GM19395 (cell line): ENCODE measurements around the gene NCOA3.
"Not testable (repeated sequence)": the region's sequence is repeated elsewhere in the genome, so short reads cannot be mapped to it uniquely, and the experiment has no call there.

Experiments used
- ATAC-seq: cut with Tn5 transposase; IDR thresholded peaks from one replicate; pipeline ENCODE4 v1.9.1; 2021; ENCODE audit warnings: mild to moderate bottlenecking, moderate library complexity; ENCODE audit not compliant: unreplicated experiment

NCOA3 gene

DNA sequence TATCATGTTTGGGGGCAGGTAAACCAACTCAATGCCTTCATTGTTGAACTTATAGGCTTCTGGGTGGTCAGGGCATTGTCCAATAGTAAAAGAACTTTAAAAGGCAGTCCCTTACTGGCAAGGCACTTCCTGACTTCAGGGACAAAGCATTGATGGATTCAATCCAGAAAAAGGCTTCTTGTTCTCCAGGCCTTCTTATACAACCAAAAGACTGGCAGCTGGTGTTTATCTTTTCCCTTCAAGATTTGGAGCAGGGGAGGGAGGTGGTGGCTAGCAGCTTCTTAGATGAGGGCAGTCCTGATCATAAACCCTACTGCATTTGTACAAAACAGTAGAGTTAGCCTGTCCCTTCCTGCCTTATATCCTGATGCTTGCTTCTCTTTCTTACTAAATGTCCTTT lies 57.5 kb downstream of the NCOA3 start:
- no peak for ATAC-seq

DNA sequence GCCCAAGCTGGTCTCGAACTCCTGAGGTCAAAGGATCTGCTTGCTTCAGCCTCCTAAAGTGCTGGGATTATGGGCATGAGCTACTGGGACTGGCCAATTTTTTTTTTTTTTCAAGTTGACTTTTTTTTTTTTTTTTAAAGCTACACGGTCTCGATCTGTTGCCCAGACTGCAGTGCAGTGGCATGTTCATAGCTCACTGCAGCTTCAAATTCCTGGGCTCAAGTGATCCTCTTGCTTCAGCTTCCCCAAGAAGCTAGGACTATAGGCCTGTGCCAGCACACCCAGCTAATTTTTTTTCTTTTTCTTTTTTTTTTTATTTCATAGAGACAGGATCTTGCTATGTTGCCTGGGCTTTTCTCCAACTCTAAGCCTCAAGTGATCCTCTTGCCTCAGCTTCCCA lies 59.5 kb downstream of the NCOA3 start:
- ATAC-seq = no peak

DNA sequence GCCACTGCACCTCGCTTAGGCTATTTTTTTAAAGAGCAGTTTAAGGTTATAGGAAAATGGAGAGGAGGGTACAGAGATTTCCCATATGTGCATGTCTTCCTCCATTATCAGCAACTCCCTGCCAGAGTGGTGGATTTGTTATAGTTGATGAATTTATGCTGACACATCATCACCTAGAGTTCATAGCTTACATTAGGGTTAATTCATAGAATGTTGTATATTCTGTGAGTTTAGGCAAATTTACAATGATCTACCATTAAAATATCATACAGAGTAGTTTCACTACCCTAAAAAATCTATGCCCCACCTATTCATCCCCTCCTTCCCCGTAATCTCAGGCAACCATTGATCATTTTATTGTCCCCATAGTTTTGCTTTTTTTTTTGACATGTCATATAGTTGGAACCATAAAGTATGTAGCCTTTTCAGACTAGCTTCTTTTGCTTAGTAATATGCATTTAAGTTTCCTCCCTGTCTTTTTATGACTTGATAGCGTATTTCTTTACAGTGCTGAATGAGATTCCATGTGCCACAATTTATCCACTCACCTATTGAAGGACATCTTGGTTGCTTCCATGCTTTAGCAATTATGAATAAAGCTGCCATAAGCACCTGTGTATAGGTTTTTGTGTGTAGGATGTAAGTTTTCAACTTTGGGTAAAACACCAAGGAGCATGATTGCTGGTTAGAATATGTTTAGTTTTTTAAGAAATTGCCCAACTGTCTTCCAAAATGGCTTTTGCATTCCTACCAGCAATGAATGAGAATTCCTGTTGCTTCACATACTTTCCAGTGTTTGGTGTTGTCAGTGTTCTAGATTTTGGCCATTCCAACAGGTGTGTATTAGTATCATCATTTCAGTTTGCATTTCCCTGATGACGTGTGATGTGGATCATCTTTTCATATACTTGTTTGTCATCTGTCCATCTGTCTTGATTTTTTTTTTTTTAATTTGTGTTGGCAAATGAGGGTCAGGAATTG lies 60.2 kb downstream of the NCOA3 start:
- ATAC-seq = no peak

DNA sequence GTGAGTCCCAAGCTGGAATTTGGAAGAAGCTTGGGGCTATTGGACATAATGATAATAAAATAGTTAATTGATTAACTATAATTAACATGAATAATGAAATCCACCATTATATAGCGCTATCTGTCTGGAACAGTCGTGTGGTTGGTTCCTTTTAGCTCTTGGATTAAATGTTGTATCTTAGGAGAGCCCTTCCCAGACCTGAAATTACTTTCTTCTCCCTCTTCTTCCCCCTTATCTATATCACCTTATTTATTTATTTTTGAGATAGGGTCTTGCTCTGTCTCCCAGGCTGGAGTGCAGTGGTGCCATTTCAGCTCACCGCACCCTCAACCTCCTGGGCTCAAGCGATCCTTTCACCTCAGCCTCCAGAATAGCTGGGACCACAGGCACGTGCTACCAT lies 64.6 kb downstream of the NCOA3 start:
- no peak for ATAC-seq

DNA sequence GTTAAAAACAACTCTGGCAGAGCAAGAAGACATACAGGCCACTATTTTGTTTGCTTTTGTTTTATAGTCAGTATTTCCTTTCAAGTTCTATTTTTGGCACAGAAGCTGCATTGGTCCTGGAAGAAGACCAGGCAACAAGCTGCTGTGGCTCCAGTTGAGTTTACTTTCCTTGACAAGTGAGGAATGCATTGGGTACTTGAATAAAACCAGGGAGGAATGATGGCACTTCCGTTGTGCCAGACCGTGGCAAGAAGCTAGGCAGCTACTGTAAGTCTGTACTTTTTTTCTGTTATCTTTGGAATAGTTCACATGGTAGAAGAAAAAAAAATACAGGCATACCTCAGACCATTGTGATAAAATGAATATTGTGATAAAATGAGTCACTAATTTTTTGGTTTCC lies 66.3 kb downstream of the NCOA3 start:
- ATAC-seq = no peak

DNA sequence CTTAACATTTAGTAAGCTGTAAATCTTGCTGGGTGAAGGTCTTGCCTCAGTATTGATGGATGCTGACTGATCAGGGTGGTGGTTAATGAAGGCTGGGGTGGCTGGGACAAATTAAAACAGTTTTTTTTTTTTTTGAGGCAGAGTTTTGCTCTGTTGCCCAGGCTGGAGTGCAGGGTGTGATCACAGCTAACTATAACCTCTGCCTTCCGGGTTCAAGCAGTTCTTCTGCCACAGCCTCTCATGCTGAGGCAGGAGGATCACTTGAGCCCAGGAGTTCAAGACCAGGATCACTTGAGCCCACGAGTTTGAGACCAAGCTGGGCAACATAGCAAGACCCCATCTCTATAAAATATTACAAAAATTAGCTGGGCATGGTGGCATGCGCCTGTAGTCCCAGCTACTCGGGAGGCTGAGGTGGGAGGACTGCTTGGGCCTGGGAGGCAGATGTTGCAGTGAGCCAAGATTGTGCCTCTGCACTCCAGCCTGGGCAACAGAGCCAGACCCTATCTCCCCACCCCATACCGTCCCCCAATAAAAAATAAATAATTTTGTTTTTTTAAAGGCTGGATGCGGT lies 67.2 kb downstream of the NCOA3 start:
- ATAC-seq = no peak

DNA sequence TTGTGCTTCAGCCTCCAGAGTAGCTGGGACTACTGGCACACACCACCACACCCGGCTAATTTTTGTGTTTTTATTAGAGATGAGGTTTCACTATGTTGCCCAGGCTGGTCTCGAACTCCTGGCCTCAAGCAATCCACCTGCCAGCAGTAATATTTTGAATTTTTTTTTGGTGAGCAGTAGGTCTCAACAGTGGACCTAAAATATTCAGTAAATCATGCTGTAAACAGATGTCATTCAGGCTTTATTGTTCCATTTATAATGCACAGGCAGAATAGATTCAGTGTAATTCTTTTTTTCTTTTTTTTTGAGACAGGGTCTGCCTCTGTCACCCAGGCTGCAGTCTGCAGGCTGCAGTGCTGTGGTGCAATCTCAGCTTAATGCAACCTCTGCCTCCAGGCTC lies 69.7 kb downstream of the NCOA3 start:
- ATAC-seq = no peak

DNA sequence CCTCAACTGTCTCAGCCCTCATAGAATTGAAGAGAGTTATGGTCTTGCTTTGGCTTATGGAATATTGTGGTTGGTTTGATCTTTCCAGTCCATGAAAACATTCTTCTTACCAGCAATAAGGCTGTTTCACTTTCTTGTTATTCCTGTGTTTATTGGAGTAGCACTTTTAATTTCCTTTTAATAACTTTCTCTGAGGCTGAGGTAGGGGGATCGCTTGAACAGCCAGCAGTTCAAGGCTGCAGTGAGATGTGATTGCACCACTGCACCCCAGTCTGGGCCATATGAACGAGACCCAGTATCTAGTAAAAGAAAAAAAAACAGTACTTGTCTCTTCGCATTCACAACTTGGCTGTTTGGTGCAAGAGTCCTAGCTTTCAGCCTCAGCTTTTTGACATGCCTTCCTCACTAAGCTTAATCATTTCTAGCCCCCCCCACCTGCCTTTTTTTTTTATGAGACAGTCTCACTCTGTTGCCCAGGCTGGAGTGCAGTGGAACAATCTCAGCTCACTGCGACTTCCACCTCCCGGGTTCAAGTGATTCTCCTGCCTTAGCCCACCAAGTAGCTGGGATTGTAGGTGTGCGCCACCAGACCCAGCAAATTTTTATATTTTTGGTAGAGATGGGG lies 70.5 kb downstream of the NCOA3 start:
- ATAC-seq = no peak

DNA sequence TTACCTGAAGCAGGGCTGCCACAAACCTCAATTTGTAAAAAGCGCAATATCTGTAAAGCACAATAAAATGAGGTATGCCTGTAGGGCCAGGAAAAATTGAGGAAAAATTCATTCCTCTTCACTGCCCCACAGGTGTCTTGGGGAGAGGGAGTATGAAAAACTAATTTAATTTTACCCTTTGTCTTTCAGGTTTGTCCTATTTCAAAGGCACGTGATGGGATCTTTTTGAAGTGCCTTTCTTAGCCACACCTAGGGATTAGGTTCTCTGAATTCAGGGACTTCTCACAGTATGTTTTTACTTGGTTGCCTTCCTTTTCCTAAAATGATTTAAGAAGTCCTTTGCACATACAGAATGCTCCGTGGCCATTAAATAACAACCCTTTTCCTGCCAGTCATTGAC lies 71.9 kb downstream of the NCOA3 start:
- ATAC-seq = no peak

DNA sequence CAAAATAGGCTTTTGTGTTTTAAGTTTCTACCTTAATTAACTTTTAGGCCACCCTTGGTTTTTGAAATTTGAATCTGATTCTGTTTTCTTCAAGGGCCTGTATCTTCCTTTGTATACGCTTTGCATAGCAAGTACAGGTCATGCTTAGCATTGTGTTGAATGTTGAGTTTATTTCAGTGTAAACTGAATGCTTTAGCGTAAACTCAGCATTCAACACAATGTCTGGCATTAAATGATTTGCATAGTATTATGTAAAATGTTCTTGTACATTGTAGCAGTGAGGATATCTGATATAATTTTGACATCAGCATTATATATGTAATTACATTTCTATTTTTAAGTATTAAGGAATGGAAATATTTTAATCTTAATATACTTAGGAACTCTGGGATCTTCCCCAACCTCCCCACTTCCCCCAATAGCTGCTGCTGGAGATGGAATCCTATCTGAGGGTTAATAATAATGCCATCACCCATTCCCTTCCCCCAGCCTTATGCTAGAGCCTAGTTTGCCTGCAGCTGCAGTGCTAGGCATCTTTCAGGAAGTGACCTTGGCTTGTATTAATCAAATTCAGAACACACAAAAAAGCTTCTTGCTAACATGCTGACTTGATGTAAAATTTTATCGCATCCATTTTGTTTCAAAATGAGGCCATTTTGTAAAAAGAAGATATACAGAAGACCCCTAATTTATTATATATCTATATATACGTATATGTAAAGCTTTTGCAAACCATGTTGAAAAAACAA lies 73.1 kb downstream of the NCOA3 start:
- no peak for ATAC-seq

DNA sequence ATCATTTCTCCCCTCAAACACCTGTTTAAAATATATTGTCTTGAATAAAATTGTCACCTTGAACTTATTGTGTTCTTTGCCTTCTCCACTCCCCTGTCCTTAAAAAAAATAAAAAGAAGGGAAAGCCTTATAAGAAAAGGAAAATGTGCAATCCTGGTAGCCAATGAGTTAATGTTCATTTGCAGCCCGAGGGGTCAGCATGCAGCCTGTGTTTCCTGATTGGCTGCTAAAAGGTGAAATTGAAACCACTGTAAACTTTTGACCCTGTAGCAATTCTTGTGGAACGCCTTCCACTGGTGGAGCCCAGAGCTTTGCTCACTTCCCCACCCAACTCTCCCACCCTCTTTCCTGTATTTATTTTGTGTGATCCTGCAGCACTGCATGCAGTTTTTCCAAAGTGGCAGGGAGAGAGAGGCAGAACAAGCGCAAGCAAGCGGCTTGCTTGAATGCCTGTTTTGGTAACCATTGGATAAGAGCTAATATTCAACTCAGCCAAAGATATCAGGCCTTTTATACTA lies 74.9 kb downstream of the NCOA3 start:
- no peak for ATAC-seq

DNA sequence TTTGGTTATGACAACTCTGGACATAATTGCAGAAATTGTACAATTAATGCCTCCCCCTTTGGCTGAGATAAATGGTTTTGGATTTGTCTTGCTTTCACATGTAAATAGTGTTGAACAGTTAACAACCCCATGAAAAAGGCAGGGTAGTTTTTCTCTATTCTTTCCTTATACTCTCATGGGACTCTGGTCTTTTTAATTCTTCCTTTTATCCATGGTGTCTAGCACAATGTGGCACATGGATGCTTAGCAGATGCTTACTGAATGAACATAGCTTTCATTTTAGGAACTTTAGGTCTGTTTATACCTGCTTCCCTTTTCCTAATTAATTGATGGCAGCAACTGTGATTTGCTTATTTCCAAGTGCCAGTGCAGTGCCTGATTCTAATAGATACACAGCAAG lies 75.6 kb downstream of the NCOA3 start:
- ATAC-seq = no peak

DNA sequence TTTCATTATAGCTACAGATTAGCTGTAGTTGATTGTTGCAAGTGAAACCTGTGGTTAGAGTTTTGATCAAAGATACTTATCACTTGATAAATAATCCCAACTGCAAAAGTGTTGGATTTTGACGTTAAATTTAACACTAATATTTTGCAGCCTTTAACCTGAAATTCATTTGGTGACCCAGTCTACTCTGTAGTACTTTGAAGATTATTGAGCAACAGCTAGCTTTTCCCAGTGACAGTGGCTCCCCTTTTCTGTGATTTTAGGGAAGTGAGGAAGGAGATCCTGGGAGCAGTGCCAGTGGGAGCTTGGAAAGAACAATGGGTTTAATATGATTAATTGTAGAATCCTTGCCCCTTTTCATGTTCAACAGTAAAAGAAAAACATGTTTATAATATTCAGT lies 76.9 kb downstream of the NCOA3 start:
- no peak for ATAC-seq

DNA sequence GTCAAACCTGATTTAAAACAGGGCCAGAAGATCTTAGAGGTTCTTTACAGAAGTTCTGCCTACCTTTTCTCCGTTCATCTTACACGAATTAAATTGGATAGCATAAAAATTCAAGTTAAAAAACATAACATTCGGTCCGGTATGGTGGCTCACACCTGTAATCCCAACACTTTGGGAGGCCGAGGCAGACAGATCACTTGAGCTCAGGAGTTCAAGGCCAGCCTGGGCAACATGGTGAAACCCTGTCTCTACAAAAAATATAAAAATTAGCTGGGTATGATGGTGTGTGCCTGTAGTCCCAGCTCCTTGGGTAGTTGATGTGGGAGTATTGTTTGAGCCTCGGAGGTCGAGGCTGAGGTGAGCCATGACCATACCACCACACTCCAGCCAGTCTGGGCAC lies 79.0 kb downstream of the NCOA3 start:
- not testable (repeated sequence) for ATAC-seq

DNA sequence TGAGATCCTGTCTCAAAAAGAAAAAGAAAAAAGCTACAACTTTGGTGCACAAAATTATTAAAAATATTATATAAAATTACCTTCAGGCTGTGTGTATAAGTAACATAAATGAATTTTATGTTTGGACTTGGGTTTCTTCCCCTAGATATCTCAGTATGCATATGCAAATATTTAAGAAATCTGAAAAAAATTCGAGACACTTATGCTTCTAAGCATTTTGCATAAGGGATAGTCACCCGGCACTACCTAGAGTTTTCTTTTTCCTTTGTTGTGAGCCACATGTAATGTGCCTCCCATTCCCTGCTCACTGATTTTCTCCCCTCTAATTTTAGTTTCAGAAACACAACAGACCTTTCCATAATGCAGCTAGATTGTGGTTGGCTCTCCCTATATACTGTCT lies 79.4 kb downstream of the NCOA3 start:
- ATAC-seq = no peak

DNA sequence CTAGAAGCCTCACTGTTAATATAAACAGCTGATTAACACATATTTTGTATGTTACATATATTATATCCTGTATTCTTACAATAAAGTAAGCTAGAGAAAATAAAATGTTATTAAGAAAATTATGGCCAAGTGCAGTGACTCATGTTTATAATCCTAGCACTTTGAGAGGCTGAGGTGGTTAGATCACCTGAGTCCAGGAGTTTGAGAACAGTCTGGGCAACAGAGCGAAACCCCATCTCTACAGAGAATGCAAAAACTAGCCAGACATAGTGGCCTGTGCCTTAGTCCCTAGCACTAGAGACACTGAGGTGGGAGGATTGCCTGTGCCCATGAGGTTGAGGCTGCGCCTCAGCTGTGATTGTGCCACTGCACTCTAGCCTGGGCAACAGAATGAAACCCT lies 81.9 kb downstream of the NCOA3 start:
- ATAC-seq = no peak

DNA sequence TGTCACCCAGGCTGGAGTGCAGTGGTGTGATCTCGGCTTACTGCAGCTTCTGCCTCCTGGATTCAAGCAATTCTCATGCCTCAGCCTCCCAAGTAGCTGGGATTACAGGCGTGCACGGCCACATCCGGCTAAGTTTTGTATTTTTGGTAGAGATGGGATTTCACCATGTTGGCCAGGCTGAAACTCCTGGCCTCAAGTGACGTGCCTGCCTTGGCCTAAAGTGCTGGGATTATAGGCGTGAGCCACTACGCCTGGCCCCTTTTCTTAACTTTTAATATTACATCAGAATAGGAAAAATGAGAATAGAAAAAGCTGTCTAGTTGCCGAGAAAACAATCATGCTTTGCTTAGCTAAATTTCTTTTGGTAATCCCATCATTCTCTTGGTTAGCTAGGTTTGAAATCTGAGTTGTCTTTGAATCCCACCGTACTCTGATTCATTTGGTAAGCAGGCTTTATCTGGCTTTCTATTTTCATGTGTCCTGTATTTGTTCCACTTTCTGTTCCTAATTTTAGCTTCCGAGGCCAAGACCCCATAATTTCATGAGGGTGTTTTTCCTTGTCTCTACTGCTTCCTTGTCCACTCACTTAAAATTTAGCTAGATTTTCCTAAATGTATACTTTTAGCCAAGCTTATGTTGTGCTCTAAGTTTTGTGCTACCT lies 83.5 kb downstream of the NCOA3 start:
- ATAC-seq = no peak

DNA sequence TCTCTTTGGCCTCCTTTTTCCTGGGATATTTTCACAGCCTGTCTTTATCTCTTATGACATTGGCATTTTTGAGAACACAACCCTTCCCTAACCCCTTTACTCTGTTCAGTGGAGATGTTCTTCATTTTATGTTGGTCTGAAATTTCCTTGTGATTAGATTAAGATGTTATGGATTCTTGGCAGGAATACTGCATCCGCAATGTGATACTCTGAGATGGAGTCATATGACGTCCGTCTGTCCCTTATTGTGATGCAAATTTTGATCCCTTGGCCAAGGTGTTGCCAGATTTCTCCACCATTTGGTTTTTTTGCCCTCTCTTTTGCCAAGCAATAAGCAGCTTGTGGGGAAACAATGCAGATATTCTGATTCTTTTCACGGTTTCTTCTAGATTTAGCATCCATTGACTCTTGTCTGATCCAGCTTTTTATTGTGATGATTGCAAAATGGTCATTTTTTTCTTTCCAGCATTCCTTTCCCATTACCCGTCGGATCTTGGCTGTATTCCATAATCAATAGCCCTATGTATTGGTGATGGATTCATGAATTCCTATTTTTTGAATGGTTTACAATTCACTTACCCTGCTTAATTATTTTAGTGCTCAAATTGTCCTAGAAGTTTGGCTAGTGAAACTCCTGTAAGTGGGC lies 85.1 kb downstream of the NCOA3 start:
- ATAC-seq = no peak

DNA sequence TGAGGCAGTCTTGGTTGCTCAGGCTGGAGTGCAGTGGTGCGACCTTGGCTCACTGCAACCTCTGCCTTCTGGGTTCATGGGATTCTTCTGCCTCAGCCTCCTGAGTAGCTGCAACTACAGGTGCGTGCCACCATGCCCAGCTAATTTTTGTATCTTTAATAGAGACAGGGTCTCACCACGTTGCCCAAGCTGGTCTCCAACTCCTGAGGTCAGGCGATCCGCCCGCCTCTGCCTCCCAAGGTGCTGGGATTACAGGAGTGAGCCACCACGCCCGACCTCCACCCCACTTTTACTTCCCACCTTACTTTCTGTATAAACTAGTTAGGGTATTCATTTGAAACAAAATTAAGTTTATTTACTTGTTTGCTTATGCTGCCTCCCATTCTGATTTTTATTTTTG lies 86.5 kb downstream of the NCOA3 start:
- no peak for ATAC-seq

DNA sequence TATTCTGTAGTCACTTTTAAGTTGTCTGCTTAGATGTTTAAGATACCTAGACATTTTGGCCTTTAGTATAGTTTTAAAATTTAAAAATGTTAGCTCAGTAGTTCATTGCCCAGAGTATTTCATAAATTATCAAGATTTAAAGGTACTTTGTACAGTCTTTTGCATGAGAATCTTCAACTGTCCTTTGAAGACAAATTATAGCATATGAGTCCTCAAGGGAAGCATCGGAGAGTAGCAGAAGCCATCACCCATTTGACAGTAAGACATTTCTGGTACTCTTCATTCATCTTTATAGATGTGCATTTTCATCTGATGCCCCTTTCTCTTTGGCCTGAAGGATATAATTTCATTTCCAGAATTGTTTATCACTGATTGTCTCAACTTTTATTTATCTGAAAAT lies 89.5 kb downstream of the NCOA3 start:
- ATAC-seq = no peak
